ENCODE measurements around the gene ZNF214.

The ZNF214 gene

GRCh38 chr11:7020183-7020917, at the start of gene ZNF214, which contains the start of gene NLRP14:
ZNF214 (minus strand) TSS chr11:7020346; CDS start chr11:7002835, 17,511 bp downstream.
NLRP14 (plus strand) TSS chr11:7020479; CDS start chr11:7038587, 18,108 bp downstream.
- peak; percentile 7 for DNase-seq (ENCODE audit: low read depth)
- no peak for TF ChIP-seq CTCF (IDR thresholded peaks at IDR 0.05; ENCODE audit: low read depth, low read length, missing control alignments)
- H3K4me3 ChIP-seq (ENCODE audit: low read depth, low read length): peak within 1 kb of the TSS; percentile 46

GRCh38 chr11:7062534-7062933, 42.4 kb upstream of the ZNF214 start:
- DNase-seq (ENCODE audit: low read depth): no peak
- TF ChIP-seq CTCF (IDR thresholded peaks at IDR 0.05; ENCODE audit: low read depth, low read length, missing control alignments): no peak
- H3K4me3 ChIP-seq (ENCODE audit: low read depth, low read length): no peak overlapping the region

- no peak for DNase-seq (ENCODE audit: low read depth)
- H3K4me3 ChIP-seq (ENCODE audit: low read depth, low read length): no peak overlapping the region
- no peak for TF ChIP-seq CTCF (IDR thresholded peaks at IDR 0.05; ENCODE audit: low read depth, low read length, missing control alignments)
These were observed 40.7 kb upstream of the ZNF214 start for GRCh38 chr11:7060868-7061267.

- TF ChIP-seq CTCF (IDR thresholded peaks at IDR 0.05; ENCODE audit: low read depth, low read length, missing control alignments): no peak
- no peak for DNase-seq (ENCODE audit: low read depth)
- H3K4me3 ChIP-seq (ENCODE audit: low read depth, low read length): no peak overlapping the region
These were observed 37.5 kb upstream of the ZNF214 start for GRCh38 chr11:7057641-7058040.

GRCh38 chr11:7056828-7057513, 36.8 kb upstream of the ZNF214 start:
- no peak for TF ChIP-seq CTCF (IDR thresholded peaks at IDR 0.05; ENCODE audit: low read depth, low read length, missing control alignments)
- DNase-seq (ENCODE audit: low read depth): no peak
- H3K4me3 ChIP-seq (ENCODE audit: low read depth, low read length): no peak overlapping the region

GRCh38 chr11:7050191-7050590, 30.0 kb upstream of the ZNF214 start:
- no peak for TF ChIP-seq CTCF (IDR thresholded peaks at IDR 0.05; ENCODE audit: low read depth, low read length, missing control alignments)
- no peak overlapping the region for H3K4me3 ChIP-seq (ENCODE audit: low read depth, low read length)
- DNase-seq (ENCODE audit: low read depth): no peak
